Measurements from ENCODE around the gene YAP1. TPM values are rescaled to one million over a fixed set of nuclear protein-coding genes. Genes with fewer than 3 reads are reported as not detected.
A peak's percentile ranks its signal among the peaks of the same experiment; 100 is the strongest.

YAP1 gene
- total RNA-seq, 1 experiment from 2014 or later, result 158 TPM

DNA sequence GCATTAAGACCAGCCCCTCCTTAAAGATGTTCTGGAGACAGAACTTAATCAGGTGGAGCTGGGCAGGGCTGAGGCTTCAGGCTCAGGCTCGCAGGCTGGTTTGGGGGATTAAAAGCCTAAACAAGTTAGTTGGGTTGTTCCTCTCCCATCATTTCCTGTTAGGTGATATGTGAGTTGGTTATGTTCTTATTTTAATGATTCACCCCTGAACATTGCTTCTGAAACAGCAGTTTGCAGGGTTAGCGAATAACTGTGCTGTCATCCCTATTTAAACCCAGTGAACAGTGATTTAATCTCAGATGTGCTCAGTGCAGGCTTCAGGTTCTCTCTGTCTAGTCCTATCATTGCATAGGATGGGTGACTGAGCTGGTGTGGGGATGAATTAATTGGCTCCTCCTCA is 159.7 kb downstream of the YAP1 start:
- Mint-ChIP-seq H3K27me3 (ENCODE audit: insufficient read depth, unreplicated experiment) (no peaks in the 10 kb centered on the region), H3K27ac (ENCODE audit: low read depth, unreplicated experiment) (no peak overlapping the region), H3K36me3 (ENCODE audit: insufficient read depth, unreplicated experiment) (no peaks in the 10 kb centered on the region), H3K4me1 (ENCODE audit: insufficient read depth, unreplicated experiment) (peaks cover 28% of the 10 kb centered on the region), H3K9me3 (ENCODE audit: unreplicated experiment) (no peaks in the 10 kb centered on the region), H3K4me3 (ENCODE audit: unreplicated experiment) (no peak overlapping the region)
- intact Hi-C loops (cut with micrococcal nuclease), result loop anchor here (2.0 to 5.0 kb wide), 4 partner anchors 43 to 407 kb away; partner anchors contain the start of gene CFAP300
- POLR2A ChIA-PET, result interaction anchor here (0.9 to 5.8 kb wide), 26 partner anchors 10 to 354 kb away, joined by 3 to 155 read pairs (median 14); partner anchors contain the start of genes ANGPTL5, CEP126 and YAP1
- CTCF ChIA-PET, result interaction anchor here (0.7 to 5.0 kb wide), 33 partner anchors 10 to 409 kb away, joined by 3 to 42 read pairs (median 10); partner anchors contain the start of genes ANGPTL5, CEP126 and YAP1
- no peak for TF ChIP-seq CTCF (IDR thresholded peaks at IDR 0.05; ENCODE audit: unreplicated experiment)
- BruUV-seq (replicated peaks), result no TSS peak
- DNase-seq (ENCODE audit: unreplicated experiment), result peak; percentile 24

DNA sequence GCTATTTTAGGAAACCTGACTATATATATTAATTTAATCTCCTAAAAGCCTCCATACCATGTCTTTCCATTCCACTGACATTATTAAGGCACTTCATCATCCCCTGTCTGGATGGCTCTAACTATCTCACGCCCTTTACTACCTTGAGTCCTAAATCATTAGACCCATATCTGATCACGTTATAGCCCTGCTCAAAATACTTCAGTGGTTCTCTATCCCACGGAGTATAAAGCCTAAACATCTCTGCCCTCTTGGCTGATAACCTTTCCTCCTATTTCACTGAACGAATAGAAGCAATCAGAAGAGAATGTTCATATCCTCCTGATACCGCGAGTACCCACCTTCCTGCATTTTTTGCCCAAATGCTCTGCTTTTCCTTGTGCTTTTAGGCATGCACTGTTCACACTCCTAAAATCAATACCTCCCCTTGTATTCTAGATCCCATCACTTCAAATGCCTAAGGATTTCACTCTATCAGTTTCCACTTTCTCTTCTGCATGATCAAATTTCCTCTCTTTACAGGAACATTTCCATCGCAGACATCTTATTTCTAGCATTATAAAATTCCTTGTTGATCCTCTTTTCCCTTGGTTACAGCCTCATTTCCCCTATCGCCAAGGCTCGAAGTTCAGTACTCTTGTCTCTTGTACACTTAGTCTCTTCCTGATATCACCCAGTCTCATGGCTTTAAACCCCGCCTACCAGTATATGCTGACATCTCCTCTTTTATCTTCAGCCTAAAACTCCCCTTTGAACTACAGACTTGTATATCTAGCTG is 162.0 kb downstream of the YAP1 start:
- BruUV-seq (replicated peaks), result no TSS peak

GRCh38 chr11:102274628-102275027 is 164.4 kb downstream of the YAP1 start:
- Mint-ChIP-seq H3K36me3 (ENCODE audit: insufficient read depth, unreplicated experiment) (no peaks in the 10 kb centered on the region), H3K9me3 (ENCODE audit: unreplicated experiment) (no peaks in the 10 kb centered on the region), H3K27me3 (ENCODE audit: insufficient read depth, unreplicated experiment) (no peaks in the 10 kb centered on the region), H3K4me3 (ENCODE audit: unreplicated experiment) (no peak overlapping the region), H3K27ac (ENCODE audit: low read depth, unreplicated experiment) (no peak overlapping the region), H3K4me1 (ENCODE audit: insufficient read depth, unreplicated experiment) (peaks cover 21% of the 10 kb centered on the region)
- no peak for DNase-seq (ENCODE audit: unreplicated experiment)
- no peak for TF ChIP-seq CTCF (IDR thresholded peaks at IDR 0.05; ENCODE audit: unreplicated experiment)
- no TSS peak for BruUV-seq (replicated peaks)
- ChIA-PET POLR2A (no interaction called here), CTCF (interaction anchor here (1.0 to 1.2 kb wide), 2 partner anchors 13 to 130 kb away, joined by 3 to 8 read pairs; no protein-coding TSS in a partner anchor)
- intact Hi-C loops (cut with micrococcal nuclease), result no loop called here

More for the DNA sequence above, 162.0 kb downstream of the YAP1 start:
- Mint-ChIP-seq H3K4me1 (ENCODE audit: insufficient read depth, unreplicated experiment) (peaks cover 36% of the 10 kb centered on the region), H3K27ac (ENCODE audit: low read depth, unreplicated experiment) (no peak overlapping the region), H3K4me3 (ENCODE audit: unreplicated experiment) (no peak overlapping the region), H3K27me3 (ENCODE audit: insufficient read depth, unreplicated experiment) (no peaks in the 10 kb centered on the region), H3K9me3 (ENCODE audit: unreplicated experiment) (no peaks in the 10 kb centered on the region), H3K36me3 (ENCODE audit: insufficient read depth, unreplicated experiment) (no peaks in the 10 kb centered on the region)
- no peak for DNase-seq (ENCODE audit: unreplicated experiment)
- ChIA-PET POLR2A (no interaction called here), CTCF (interaction anchor here (0.5 to 5.0 kb wide), 2 partner anchors 17 to 344 kb away, joined by 4 to 29 read pairs; no protein-coding TSS in a partner anchor)
- TF ChIP-seq CTCF (IDR thresholded peaks at IDR 0.05; ENCODE audit: unreplicated experiment), result no peak
- intact Hi-C loops (cut with micrococcal nuclease), result no loop called here

GRCh38 chr11:102276362-102276761 is 166.1 kb downstream of the YAP1 start:
- Mint-ChIP-seq H3K27ac (ENCODE audit: low read depth, unreplicated experiment) (peak overlapping the region; percentile 4), H3K36me3 (ENCODE audit: insufficient read depth, unreplicated experiment) (no peaks in the 10 kb centered on the region), H3K9me3 (ENCODE audit: unreplicated experiment) (no peaks in the 10 kb centered on the region), H3K4me1 (ENCODE audit: insufficient read depth, unreplicated experiment) (peaks cover 18% of the 10 kb centered on the region), H3K27me3 (ENCODE audit: insufficient read depth, unreplicated experiment) (no peaks in the 10 kb centered on the region), H3K4me3 (ENCODE audit: unreplicated experiment) (no peak overlapping the region)
- CTCF ChIA-PET, result interaction anchor here (0.7 kb wide), 1 partner anchor 66 kb away, joined by 3 read pairs; no protein-coding TSS in a partner anchor
- DNase-seq (ENCODE audit: unreplicated experiment), result no peak
- no peak for TF ChIP-seq CTCF (IDR thresholded peaks at IDR 0.05; ENCODE audit: unreplicated experiment)
- no TSS peak for BruUV-seq (replicated peaks)
- POLR2A ChIA-PET, result interaction anchor here (0.7 kb wide), 1 partner anchor 65 kb away, joined by 3 read pairs; no protein-coding TSS in a partner anchor
- intact Hi-C loops (cut with micrococcal nuclease), result no loop called here

Data from MCF 10A (cell line).